BLaER1 treated with 17β-estradiol and CSF1 and Interleukin-3, amounts not matched to agents 10 nM and 100 nM (cell line): Measurements from ENCODE around the gene ZBTB46.

Experiments
- H3K27ac ChIP-seq, 11 experiments: shearing (Covaris generic); formaldehyde crosslinking; 2 replicates each; pipeline ENCODE4 v1.8.1; 2022
- H3K27me3 ChIP-seq, 11 experiments: shearing (Covaris generic); formaldehyde crosslinking; 2 replicates each; pipeline ENCODE4 v1.8.1; 2022
- H3K36me3 ChIP-seq, 11 experiments: shearing (Covaris generic); formaldehyde crosslinking; 2 replicates each; pipeline ENCODE4 v1.8.1; 2022
- H3K4me1 ChIP-seq, 10 experiments: shearing (Covaris generic); formaldehyde crosslinking; 2 replicates each; pipeline ENCODE4 v1.8.1; 2022
- H3K4me2 ChIP-seq, 11 experiments: shearing (Covaris generic); formaldehyde crosslinking; 2 replicates each; pipeline ENCODE4 v1.8.1; 2022
- H3K4me3 ChIP-seq, 10 experiments: shearing (Covaris generic); formaldehyde crosslinking; 2 replicates each; pipeline ENCODE4 v1.8.1; 2022
- H3K9ac ChIP-seq, 11 experiments: shearing (Covaris generic); formaldehyde crosslinking; 2 replicates each; pipeline ENCODE4 v1.8.1; 2022
- H3K9me3 ChIP-seq, 11 experiments: shearing (Covaris generic); formaldehyde crosslinking; replicated peaks in 1 of 11; 2 replicates each; pipeline ENCODE4 v1.8.1; 2022
- H4K20me1 ChIP-seq, 11 experiments: shearing (Covaris generic); formaldehyde crosslinking; 2 replicates each; pipeline ENCODE4 v1.8.1; 2022
- Cebpa-rat ChIP-seq, 11 experiments: shearing (Covaris generic); IDR thresholded peaks; 2 replicates each; pipeline ENCODE4 v1.8.1; 2022

The ZBTB46 gene

DNA sequence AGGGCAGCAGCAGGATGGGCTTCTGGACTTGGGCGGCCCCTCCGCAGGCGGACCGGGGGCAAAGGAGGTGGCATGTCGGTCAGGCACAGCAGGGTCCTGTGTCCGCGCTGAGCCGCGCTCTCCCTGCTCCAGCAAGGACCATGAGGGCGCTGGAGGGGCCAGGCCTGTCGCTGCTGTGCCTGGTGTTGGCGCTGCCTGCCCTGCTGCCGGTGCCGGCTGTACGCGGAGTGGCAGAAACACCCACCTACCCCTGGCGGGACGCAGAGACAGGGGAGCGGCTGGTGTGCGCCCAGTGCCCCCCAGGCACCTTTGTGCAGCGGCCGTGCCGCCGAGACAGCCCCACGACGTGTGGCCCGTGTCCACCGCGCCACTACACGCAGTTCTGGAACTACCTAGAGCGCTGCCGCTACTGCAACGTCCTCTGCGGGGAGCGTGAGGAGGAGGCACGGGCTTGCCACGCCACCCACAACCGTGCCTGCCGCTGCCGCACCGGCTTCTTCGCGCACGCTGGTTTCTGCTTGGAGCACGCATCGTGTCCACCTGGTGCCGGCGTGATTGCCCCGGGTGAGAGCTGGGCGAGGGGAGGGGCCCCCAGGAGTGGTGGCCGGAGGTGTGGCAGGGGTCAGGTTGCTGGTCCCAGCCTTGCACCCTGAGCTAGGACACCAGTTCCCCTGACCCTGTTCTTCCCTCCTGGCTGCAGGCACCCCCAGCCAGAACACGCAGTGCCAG is 134.3 kb downstream of the ZBTB46 start, which contains the start of gene TNFRSF6B:
TNFRSF6B (plus strand) TSS at position 25 of the 729 bp plus-strand sequence; CDS start at position 141, 116 bp downstream.
- H3K4me3 ChIP-seq: peak within 1 kb of the TSS; percentile 34 to 64 (median 46); a peak in 18 of 20 replicates
- H3K27me3 ChIP-seq: no peaks in the 10 kb centered on the region
- no peak for TF ChIP-seq Cebpa-rat (IDR thresholded peaks at IDR 0.05)
- H3K36me3 ChIP-seq: peaks cover 0 to 36% (median 10%) of the 10 kb centered on the region in 11 experiments; a peak in 11 of 22 replicates
- H3K4me2 ChIP-seq: peak within 1 kb of the TSS; percentile 89 to 99 (median 97)
- peak within 1 kb of the TSS in 9 of 11 experiments; percentile 11 to 61 (median 53); a peak in 16 of 22 replicates for H3K27ac ChIP-seq
- H3K9me3 ChIP-seq: no peaks in the 10 kb centered on the region
- peak within 1 kb of the TSS; percentile 47 to 75 (median 67) for H3K9ac ChIP-seq
- peaks cover 52 to 64% (median 59%) of the 10 kb centered on the region in 10 experiments for H3K4me1 ChIP-seq
- H4K20me1 ChIP-seq: peaks cover 27 to 88% (median 71%) of the 10 kb centered on the region in 11 experiments

DNA sequence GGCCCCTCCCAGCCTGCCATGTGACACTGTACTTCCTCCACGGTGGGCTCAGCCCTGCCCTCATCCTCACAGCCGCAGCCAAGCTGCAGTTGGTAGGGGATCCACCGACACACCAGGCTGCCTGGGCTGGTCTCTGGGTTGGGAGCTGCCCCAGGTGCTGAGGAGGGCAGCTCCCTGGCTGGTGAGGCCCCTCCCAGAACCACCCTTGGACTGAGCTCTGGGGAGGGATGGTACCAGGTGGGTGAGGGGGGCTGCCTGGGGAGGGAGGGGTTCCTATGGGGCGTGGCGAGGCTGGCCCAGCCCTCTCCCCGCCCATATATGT is 134.8 kb downstream of the ZBTB46 start:
- Histone ChIP-seq H3K9me3 (no peaks in the 10 kb centered on the region), H3K4me3 (peak overlapping the region; percentile 34 to 64 (median 46); a peak in 12 of 20 replicates), H3K4me1 (peaks cover 57 to 69% (median 64%) of the 10 kb centered on the region in 10 experiments), H3K27ac (peak overlapping the region in 8 of 11 experiments; percentile 11 to 61 (median 55); a peak in 15 of 22 replicates), H3K9ac (peak overlapping the region; percentile 47 to 75 (median 67)), H3K4me2 (peak overlapping the region; percentile 89 to 99 (median 97)), H3K36me3 (peaks cover 0 to 36% (median 10%) of the 10 kb centered on the region in 11 experiments; a peak in 11 of 22 replicates), H3K27me3 (no peaks in the 10 kb centered on the region), H4K20me1 (peaks cover 27 to 88% (median 71%) of the 10 kb centered on the region in 11 experiments)
- TF ChIP-seq Cebpa-rat (IDR thresholded peaks at IDR 0.05): no peak

DNA sequence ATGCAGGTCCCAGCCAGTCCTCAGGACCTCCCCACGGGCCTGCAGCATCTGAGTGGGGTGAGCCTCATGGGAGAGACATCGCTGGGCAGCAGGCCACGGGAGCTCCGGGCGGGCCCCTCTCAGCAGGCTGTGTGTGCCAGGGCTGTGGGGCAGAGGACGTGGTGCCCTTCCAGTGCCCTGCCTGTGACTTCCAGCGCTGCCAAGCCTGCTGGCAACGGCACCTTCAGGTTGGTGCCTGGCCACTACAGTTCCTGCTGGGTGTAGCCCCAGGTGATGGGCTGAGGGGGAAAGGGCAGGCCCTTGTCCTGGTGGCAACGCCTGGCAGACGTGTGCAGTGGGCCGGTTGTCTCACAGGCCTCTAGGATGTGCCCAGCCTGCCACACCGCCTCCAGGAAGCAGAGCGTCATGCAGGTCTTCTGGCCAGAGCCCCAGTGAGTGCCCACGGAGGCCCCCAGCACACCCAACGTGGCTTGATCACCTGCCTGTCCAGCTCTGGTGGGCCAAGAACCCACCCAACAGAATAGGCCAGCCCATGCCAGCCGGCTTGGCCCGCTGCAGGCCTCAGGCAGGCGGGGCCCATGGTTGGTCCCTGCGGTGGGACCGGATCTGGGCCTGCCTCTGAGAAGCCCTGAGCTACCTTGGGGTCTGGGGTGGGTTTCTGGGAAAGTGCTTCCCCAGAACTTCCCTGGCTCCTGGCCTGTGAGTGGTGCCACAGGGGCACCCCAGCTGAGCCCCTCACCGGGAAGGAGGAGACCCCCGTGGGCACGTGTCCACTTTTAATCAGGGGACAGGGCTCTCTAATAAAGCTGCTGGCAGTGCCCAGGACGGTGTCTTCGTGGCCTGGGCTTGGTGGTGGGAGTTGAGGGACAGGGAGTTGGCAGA is 135.4 kb downstream of the ZBTB46 start:
- Histone ChIP-seq H3K27me3 (no peaks in the 10 kb centered on the region), H3K4me1 (peaks cover 63 to 76% (median 70%) of the 10 kb centered on the region in 10 experiments), H3K4me2 (peak overlapping the region; percentile 89 to 99 (median 97)), H3K36me3 (peaks cover 0 to 32% (median 10%) of the 10 kb centered on the region in 11 experiments; a peak in 11 of 22 replicates), H3K4me3 (no peak overlapping the region; a peak in 1 of 20 replicates), H4K20me1 (peaks cover 27 to 88% (median 68%) of the 10 kb centered on the region in 11 experiments), H3K9me3 (no peaks in the 10 kb centered on the region), H3K9ac (peak overlapping the region in 10 of 11 experiments; percentile 31 to 75 (median 62); a peak in 18 of 22 replicates), H3K27ac (peak overlapping the region in 7 of 11 experiments; percentile 46 to 61 (median 57); a peak in 14 of 22 replicates)
- TF ChIP-seq Cebpa-rat (IDR thresholded peaks at IDR 0.05): no peak

DNA sequence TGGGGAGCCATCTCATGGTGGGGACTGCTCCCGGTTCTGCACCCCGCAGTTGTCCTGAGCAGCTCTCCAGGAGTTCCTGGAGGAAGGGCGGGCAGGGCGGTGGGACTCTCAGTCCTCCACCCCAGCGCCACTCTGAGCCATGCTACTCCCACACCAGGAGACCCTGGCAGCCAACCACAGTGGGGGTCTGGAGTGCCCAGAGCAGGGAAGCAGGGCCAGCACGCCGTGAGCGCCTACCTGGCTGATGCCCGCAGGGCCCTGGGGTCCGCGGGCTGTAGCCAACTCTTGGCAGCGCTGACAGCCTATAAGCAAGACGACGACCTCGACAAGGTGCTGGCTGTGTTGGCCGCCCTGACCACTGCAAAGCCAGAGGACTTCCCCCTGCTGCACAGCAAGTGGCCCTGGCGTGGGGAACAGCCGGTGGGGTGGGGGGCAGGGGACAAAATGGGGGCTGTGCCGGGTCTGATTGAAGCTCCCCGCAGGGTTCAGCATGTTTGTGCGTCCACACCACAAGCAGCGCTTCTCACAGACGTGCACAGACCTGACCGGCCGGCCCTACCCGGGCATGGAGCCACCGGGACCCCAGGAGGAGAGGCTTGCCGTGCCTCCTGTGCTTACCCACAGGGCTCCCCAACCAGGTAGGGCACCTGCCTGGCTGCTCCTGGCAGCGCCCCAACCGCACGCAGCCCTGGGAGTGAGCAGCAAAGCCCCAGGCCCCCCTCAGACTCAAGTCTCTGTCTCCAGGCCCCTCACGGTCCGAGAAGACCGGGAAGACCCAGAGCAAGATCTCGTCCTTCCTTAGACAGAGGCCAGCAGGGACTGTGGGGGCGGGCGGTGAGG is 136.3 kb downstream of the ZBTB46 start:
- Histone ChIP-seq H3K36me3 (peaks cover 0 to 23% (median 5%) of the 10 kb centered on the region in 11 experiments; a peak in 10 of 22 replicates), H3K4me2 (no peak overlapping the region), H3K27ac (peak overlapping the region in 3 of 11 experiments; percentile 57 to 61 (median 59); a peak in 4 of 22 replicates), H3K27me3 (no peaks in the 10 kb centered on the region), H4K20me1 (peaks cover 27 to 83% (median 61%) of the 10 kb centered on the region in 11 experiments), H3K9me3 (no peaks in the 10 kb centered on the region), H3K4me1 (peaks cover 59 to 70% (median 65%) of the 10 kb centered on the region in 10 experiments), H3K4me3 (no peak overlapping the region), H3K9ac (peak overlapping the region in 2 of 11 experiments; percentile 59 to 75; a peak in 1 of 22 replicates)
- TF ChIP-seq Cebpa-rat (IDR thresholded peaks at IDR 0.05): no peak

DNA sequence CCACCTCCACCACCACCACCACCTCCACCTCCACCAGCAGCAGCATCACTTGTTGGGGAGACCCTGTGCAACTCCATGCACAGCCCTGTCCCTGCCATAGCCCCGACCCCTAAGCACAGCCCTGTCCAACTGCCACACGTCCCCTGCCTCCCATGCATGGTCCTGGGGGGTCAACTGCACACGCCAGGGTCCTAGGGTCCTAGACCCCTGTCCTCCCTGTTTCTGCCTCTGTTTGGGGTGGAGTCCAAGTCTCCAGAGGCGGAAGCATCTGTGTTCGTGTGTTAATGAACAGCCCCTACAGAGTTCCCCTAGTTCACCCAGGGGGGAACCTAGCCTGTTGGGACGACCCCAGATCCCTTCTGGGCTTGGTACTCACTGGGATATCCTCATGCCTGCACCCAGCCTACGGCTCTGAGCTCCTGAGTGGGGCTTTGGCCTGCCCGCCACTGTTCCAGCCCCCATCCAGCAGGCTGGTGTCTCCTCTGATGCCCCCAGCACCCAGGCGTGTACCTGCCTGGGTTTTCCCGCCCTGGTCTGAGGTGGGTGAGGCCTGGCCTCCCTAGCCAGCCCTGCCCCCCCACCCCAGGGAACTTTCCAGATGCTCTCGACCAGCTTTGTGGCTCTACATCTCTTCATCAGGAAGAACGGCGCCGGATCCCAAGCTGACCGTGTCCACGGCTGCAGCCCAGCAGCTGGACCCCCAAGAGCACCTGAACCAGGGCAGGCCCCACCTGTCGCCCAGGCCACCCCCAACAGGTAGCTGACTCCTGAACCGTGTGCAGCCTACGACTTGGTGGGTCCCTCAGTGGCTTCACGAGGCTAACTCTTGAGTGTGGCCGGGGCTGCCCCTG is 137.1 kb downstream of the ZBTB46 start:
- H4K20me1 ChIP-seq: peaks cover 21 to 81% (median 52%) of the 10 kb centered on the region in 11 experiments
- H3K27me3 ChIP-seq: no peaks in the 10 kb centered on the region
- no peak overlapping the region for H3K4me2 ChIP-seq
- H3K4me1 ChIP-seq: peaks cover 52 to 61% (median 57%) of the 10 kb centered on the region in 10 experiments
- TF ChIP-seq Cebpa-rat (IDR thresholded peaks at IDR 0.05): no peak
- H3K9ac ChIP-seq: no peak overlapping the region
- H3K27ac ChIP-seq: no peak overlapping the region
- H3K9me3 ChIP-seq: no peaks in the 10 kb centered on the region
- H3K36me3 ChIP-seq: peaks cover 0 to 23% (median 5%) of the 10 kb centered on the region in 11 experiments; a peak in 9 of 22 replicates
- no peak overlapping the region for H3K4me3 ChIP-seq
